Adrenal gland (tissue), 5 donors: ENCODE results near the gene MACROD2.

ENCODE experiments used
- POLR2A ChIP-seq, 2 donors: fragments of 450-650 bp; IDR thresholded peaks; one replicate each; pipeline ENCODE4 v1.6.1; 2017; ENCODE audit warnings: antibody characterized with exemption in 2 of 2, mild to moderate bottlenecking in 2 of 2, moderate library complexity in 1 of 2
- TF ChIP-seq, protein P1 (sequence below), 6 experiments: fragments of 450-650 bp in 4 of 6; fragments of 200-600 bp in 2 of 6; sonication (generic) in 1 of 6; IDR thresholded peaks; 1 replicate in 5 of 6; 2 replicates in 1 of 6; pipeline versions ENCODE4 v1.5.1 to v1.8.0; 2016 to 2021; ENCODE audit warnings: antibody characterized with exemption in 6 of 6, mild to moderate bottlenecking in 2 of 6, moderate library complexity in 1 of 6
- donor health status: DM: no; HTN: no; CAD: no.

- TF ChIP-seq, protein P1, sequence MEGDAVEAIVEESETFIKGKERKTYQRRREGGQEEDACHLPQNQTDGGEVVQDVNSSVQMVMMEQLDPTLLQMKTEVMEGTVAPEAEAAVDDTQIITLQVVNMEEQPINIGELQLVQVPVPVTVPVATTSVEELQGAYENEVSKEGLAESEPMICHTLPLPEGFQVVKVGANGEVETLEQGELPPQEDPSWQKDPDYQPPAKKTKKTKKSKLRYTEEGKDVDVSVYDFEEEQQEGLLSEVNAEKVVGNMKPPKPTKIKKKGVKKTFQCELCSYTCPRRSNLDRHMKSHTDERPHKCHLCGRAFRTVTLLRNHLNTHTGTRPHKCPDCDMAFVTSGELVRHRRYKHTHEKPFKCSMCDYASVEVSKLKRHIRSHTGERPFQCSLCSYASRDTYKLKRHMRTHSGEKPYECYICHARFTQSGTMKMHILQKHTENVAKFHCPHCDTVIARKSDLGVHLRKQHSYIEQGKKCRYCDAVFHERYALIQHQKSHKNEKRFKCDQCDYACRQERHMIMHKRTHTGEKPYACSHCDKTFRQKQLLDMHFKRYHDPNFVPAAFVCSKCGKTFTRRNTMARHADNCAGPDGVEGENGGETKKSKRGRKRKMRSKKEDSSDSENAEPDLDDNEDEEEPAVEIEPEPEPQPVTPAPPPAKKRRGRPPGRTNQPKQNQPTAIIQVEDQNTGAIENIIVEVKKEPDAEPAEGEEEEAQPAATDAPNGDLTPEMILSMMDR (IDR thresholded peaks at IDR 0.05) = no peak
- TF ChIP-seq POLR2A (IDR thresholded peaks at IDR 0.05) = no peak
Measured at GRCh38 chr20:15905661-15906060, 1910.3 kb downstream of the MACROD2 start.
